ENCODE results near the gene ERBB4.

The ERBB4 gene

DNA sequence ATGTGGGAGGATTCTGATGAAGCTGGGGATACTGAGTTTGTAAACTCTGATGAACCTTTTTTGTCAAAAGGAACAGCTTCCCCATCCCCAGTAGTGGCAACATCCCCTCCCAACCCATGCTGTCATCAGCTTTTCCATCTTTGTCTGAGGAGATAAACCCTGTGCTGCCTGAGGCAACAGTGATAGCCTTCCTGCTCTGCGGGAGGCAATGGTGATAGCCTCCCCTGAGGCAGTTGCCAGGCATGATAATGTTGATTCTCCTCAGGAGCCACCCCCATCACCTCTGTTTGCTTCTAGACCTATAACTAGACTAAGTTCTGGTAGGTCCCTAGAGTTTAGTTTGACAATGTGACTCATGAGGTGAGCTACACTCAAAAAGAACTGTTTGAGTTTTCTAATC lies 97.5 kb downstream of the ERBB4 start:
- TF ChIP-seq, protein P1, sequence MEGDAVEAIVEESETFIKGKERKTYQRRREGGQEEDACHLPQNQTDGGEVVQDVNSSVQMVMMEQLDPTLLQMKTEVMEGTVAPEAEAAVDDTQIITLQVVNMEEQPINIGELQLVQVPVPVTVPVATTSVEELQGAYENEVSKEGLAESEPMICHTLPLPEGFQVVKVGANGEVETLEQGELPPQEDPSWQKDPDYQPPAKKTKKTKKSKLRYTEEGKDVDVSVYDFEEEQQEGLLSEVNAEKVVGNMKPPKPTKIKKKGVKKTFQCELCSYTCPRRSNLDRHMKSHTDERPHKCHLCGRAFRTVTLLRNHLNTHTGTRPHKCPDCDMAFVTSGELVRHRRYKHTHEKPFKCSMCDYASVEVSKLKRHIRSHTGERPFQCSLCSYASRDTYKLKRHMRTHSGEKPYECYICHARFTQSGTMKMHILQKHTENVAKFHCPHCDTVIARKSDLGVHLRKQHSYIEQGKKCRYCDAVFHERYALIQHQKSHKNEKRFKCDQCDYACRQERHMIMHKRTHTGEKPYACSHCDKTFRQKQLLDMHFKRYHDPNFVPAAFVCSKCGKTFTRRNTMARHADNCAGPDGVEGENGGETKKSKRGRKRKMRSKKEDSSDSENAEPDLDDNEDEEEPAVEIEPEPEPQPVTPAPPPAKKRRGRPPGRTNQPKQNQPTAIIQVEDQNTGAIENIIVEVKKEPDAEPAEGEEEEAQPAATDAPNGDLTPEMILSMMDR (conservative IDR thresholded peaks at IDR 0.05; ENCODE audit: low read length): no peak
- H3K4me3 ChIP-seq (ENCODE audit: low read length): no peak overlapping the region
- DNase-seq (ENCODE audit: low read depth): no peak

DNA sequence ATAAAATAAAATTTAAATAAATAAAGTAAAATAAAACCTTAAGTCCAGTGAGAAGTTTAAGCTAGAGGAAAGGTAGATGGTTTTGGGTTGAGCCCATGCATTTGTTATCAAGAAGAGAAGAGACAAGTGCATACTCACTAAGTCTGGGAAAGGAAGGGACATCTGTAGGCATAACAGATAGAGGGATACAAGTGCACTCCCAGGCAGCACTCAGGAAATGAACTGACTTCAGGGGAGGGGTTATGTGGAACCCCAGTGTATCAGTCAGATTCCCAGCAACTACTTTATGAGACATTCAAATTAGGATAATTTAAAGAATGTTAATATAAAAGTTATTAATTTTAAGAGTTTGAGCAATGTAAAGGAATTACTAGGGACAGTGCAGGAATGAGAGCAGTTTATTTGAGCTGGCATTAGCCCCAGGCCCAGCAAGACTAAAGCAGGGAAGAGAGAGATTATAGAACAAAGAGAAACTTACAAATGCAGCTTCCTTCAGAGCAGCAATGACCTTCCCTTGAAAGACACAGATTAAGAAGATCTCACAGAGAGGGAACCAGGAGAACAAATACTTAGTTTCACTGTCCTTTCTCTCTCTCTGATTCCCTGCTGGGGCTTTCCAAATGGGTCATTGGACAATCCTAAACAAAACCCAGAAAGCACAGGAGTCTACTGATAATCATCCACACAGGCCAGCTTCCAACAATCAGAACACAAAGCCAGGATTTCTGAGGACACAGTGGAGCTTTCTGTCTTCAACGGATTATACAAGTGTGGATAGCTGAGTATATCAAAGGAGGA lies 109.7 kb downstream of the ERBB4 start:
- TF ChIP-seq, protein P1 (conservative IDR thresholded peaks at IDR 0.05; ENCODE audit: low read length): no peak
- no peak for DNase-seq (ENCODE audit: low read depth)
- no peak overlapping the region for H3K4me3 ChIP-seq (ENCODE audit: low read length)

DNA sequence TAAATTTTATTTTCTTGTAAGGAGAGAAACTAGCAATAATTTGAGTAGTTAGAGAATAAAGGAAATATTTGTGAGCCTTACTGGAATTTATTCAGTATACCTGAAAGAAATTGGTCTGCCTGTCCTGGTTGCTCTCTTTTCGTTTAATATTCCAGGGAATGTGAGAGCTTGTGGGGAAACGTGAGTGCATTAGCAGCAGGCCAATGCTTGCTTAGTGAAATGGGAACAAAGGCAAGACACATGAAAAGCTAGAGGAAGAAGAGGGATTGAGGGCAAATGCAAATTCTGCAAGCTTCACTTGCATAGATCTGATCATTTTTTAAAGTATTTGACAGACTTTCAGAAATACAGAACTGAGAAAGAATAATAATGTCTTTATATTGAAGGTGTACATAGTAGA lies 111.0 kb downstream of the ERBB4 start:
- no peak overlapping the region for H3K4me3 ChIP-seq (ENCODE audit: low read length)
- DNase-seq (ENCODE audit: low read depth): no peak
- TF ChIP-seq, protein P1 (conservative IDR thresholded peaks at IDR 0.05; ENCODE audit: low read length): no peak

DNA sequence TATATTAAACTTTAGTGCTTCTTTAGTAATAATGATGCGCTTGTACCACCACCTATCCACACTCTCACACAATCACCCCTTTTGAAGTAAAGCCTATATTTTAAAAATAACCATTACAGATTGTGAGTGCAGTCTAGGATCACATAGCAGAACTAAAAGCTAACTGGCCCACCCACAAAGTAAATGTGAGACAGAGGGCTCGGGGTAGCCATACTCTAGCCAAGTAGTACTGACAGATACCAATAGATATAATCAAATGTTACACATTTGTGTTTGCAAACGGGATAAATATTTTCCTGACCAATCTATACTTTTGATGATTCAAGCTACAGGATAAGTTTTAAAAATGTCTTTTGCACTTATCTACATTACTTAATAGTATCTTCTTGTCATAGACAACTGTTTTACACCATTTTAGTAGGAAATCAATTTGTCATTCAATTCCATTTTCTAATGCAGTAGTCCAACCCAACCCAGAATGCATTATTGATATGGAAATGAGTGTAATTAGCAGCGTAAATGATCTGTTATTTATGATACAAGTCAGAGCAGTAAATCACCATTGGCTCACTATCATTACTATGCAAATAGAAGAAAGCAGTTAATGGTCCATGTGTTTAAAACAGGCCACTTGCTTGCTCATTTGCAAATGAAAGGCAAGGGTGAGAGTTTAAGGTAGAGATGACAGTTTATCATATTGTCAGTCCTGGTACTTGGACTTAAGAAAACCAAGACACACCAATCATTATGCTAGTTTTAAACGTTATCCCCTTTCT lies 111.8 kb downstream of the ERBB4 start:
- H3K4me3 ChIP-seq (ENCODE audit: low read length): no peak overlapping the region
- TF ChIP-seq, protein P1 (conservative IDR thresholded peaks at IDR 0.05; ENCODE audit: low read length): no peak
- no peak for DNase-seq (ENCODE audit: low read depth)

DNA sequence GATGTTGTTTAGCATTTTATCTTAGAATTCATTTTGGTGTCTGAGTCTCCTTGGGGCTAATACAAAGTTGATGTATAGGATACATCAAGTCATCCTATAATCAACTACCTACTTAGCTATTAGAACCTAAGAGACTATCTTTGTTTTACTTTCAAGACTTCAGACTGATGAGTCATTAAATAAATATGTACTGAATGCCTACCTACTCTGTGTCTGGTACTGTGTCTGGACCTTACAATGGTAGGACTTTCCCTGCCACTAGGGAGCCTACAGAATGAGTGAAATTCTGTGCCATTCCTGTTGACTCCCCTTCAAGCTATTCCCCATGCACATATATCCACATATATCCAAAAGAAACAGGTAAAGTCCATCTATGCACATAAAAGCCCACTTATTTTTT lies 114.5 kb downstream of the ERBB4 start:
- TF ChIP-seq, protein P1 (conservative IDR thresholded peaks at IDR 0.05; ENCODE audit: low read length): no peak
- H3K4me3 ChIP-seq (ENCODE audit: low read length): no peak overlapping the region
- no peak for DNase-seq (ENCODE audit: low read depth)

DNA sequence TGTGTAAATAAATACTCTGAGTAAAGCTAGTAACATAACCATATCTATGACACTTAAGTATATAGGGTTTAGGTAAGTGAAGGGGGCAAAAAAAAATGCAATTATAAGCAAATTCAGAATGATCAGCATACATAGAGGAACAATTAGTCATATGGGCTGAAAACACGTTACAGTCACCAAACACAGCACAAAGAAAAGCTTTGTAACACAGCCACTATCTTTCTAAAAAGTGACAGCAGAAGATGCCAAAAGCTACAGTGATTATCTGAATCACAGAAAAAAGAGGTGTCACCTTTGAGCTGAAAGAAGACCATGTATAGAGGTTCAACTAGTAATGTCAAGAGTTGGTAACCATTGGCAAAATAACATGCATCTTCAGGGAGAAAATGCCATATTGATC lies 115.5 kb downstream of the ERBB4 start:
- TF ChIP-seq, protein P1 (conservative IDR thresholded peaks at IDR 0.05; ENCODE audit: low read length): no peak
- no peak for DNase-seq (ENCODE audit: low read depth)
- H3K4me3 ChIP-seq (ENCODE audit: low read length): no peak overlapping the region
